HepG2 (cell line): Measurements from ENCODE around the gene RBBP8NL. TPM values are rescaled to one million over a fixed set of nuclear protein-coding genes. Genes with fewer than 3 reads are reported as not detected.

Experiments used
- ARID4A ChIP-seq: sonication (generic); formaldehyde crosslinking; IDR thresholded peaks from 2 replicates; pipeline ENCODE4 v1.5.0; 2020; ENCODE audit warnings: mild to moderate bottlenecking, missing genetic modification reagents, borderline replicate concordance
- ASH2L ChIP-seq: fragments of 300-600, 200-600 bp; sonication (generic); IDR thresholded peaks from 2 replicates; pipeline ENCODE4 v1.7.0; 2017; ENCODE audit warnings: low read depth, mild to moderate bottlenecking, moderate library complexity, mixed read lengths, low read length; ENCODE audit not compliant: insufficient read length
- JARID2 ChIP-seq: sonication (generic); formaldehyde crosslinking; IDR thresholded peaks from 2 replicates; pipeline ENCODE4 v1.8.1; 2023; ENCODE audit warnings: missing genetic modification reagents, inconsistent platforms; ENCODE audit not compliant: insufficient replicate concordance
- KLF6 ChIP-seq: IDR thresholded peaks from 2 replicates; pipeline ENCODE4 v1.8.0; 2016; ENCODE audit warnings: missing biosample characterization, missing genetic modification reagents
- MATR3 ChIP-seq: sonication (generic); formaldehyde crosslinking; IDR thresholded peaks from 2 replicates; pipeline ENCODE4 v1.4.0; 2020; ENCODE audit warnings: missing genetic modification reagents
- MED13 ChIP-seq: sonication (generic); formaldehyde crosslinking; IDR thresholded peaks from 2 replicates; pipeline ENCODE4 v1.5.0; 2020; ENCODE audit warnings: missing genetic modification reagents
- NCOA2 ChIP-seq: sonication (generic); formaldehyde crosslinking; IDR thresholded peaks from 2 replicates; pipeline ENCODE4 v1.8.0; 2022; ENCODE audit warnings: inconsistent platforms
- NFE2 ChIP-seq: sonication (generic); formaldehyde crosslinking; IDR thresholded peaks from 2 replicates; pipeline ENCODE4 v1.4.0; 2020; ENCODE audit warnings: missing genetic modification reagents
- NR2F1 ChIP-seq, 2 experiments: fragments of 450-650 bp in 1 of 2; formaldehyde crosslinking in 1 of 2; IDR thresholded peaks; 2 replicates each; pipeline versions ENCODE4 v1.5.0 to v1.6.1; 2016 to 2020; ENCODE audit warnings: mild to moderate bottlenecking in 1 of 2, missing compliant biosample characterization in 1 of 2, missing genetic modification reagents in 1 of 2, moderate library complexity in 1 of 2
- NR2F6 ChIP-seq, 2 experiments: IDR thresholded peaks; 2 replicates each; pipeline ENCODE4 v1.6.1; 2016; ENCODE audit warnings: antibody characterized with exemption in 1 of 2, mild to moderate bottlenecking in 1 of 2
- PRDM15 ChIP-seq: sonication (generic); formaldehyde crosslinking; IDR thresholded peaks from 2 replicates; pipeline ENCODE4 v1.4.0; 2020; ENCODE audit warnings: missing genetic modification reagents
- SNAPC2 ChIP-seq: sonication (generic); formaldehyde crosslinking; IDR thresholded peaks from 2 replicates; pipeline ENCODE4 v1.8.1; 2022; ENCODE audit warnings: mild to moderate bottlenecking, missing genetic modification reagents
- ZEB1 ChIP-seq: IDR thresholded peaks from 2 replicates; pipeline ENCODE4 v1.6.1; 2012; ENCODE audit warnings: mild to moderate bottlenecking, low read depth, inconsistent platforms; ENCODE audit not compliant: insufficient replicate concordance
- ZFP91 ChIP-seq: sonication (generic); formaldehyde crosslinking; IDR thresholded peaks from 2 replicates; pipeline ENCODE4 v1.9.0; 2022; ENCODE audit warnings: missing genetic modification reagents, mild to moderate bottlenecking, borderline replicate concordance
- ZNF17 ChIP-seq: sonication (generic); formaldehyde crosslinking; IDR thresholded peaks from 2 replicates; pipeline ENCODE4 v1.5.0; 2020; ENCODE audit warnings: mild to moderate bottlenecking, missing genetic modification reagents
- ZNF207 ChIP-seq: fragments of 450-650 bp; IDR thresholded peaks from 2 replicates; pipeline ENCODE4 v1.6.1; 2016; ENCODE audit warnings: antibody characterized with exemption, borderline replicate concordance
- ZNF224 ChIP-seq: sonication (generic); formaldehyde crosslinking; IDR thresholded peaks from 2 replicates; pipeline ENCODE4 v1.5.0; 2020; ENCODE audit warnings: mild to moderate bottlenecking, missing genetic modification reagents
- ZNF329 ChIP-seq: sonication (generic); formaldehyde crosslinking; IDR thresholded peaks from 2 replicates; pipeline ENCODE4 v1.9.0; 2021; ENCODE audit warnings: low read depth, mild to moderate bottlenecking, missing genetic modification reagents
- ZNF841 ChIP-seq: sonication (generic); formaldehyde crosslinking; IDR thresholded peaks from 2 replicates; pipeline ENCODE4 v1.8.1; 2023; ENCODE audit warnings: missing genetic modification reagents, borderline replicate concordance
- polyA plus RNA-seq, 8 experiments: library from polyadenylated mRNA; depleted of rRNA in 3 of 8; stranded (reverse) in 7 of 8; unstranded in 1 of 8; fragments of >200 nt; fragmentation: Illumina TruSeq in 4 of 8; extraction: Trizol in 4 of 8; gene quantifications; 2 replicates each; pipeline versions ENCODE4 v1.2.1 to v1.2.3, GENCODE V29; 2011 to 2016; ENCODE audit warnings: low read depth in 4 of 8, missing spikeins in 1 of 8, mixed read lengths in 1 of 8; ENCODE audit not compliant: insufficient read depth in 1 of 8
- total RNA-seq, 5 experiments: library from RNA; depleted of rRNA; stranded (reverse); fragments of >200 nt; fragmentation: Illumina TruSeq; extraction: Trizol; gene quantifications; 2 replicates each; pipeline ENCODE4 v1.2.3, GENCODE V29; 2016; ENCODE audit warnings: low read depth in 1 of 5

The RBBP8NL gene
- total and polyA plus RNA-seq, 2 of the 13 experiments (the other 11 are each of a cell fraction or from before 2014, with no cell fraction given): 0.69 to 0.86 TPM

- no peak for TF ChIP-seq PRDM15
- TF ChIP-seq ZNF841 (CRISPR knock-in tag): no peak
- TF ChIP-seq ZFP91 (CRISPR knock-in tag): peak; percentile 92; the same call in 1 of the 2 replicates
- TF ChIP-seq ARID4A (CRISPR knock-in tag): peak; percentile 49
- peak; percentile 77 for TF ChIP-seq ZEB1
- TF ChIP-seq ZNF207: no peak
- TF ChIP-seq NCOA2 (CRISPR knock-in tag): no peak; the same call in 1 of the 2 replicates
- TF ChIP-seq ZNF329 (CRISPR knock-in tag): peak; percentile 56
- TF ChIP-seq KLF6 (CRISPR knock-in tag): no peak; the same call in none of the 2 replicates
- peak; percentile 7 for TF ChIP-seq ASH2L
- 0 out of 2 replicates have a peak, but pooled peaks have one; percentile 25 for TF ChIP-seq NR2F6 (IDR thresholded peaks at IDR 0.05)
- peak; percentile 28; the same call in 1 of the 2 replicates for TF ChIP-seq NR2F6 (CRISPR knock-in tag; IDR thresholded peaks at IDR 0.05)
- no peak for TF ChIP-seq MATR3 (CRISPR knock-in tag)
- TF ChIP-seq ZNF17: no peak
- TF ChIP-seq ZNF224 (CRISPR knock-in tag): peak; percentile 79; the same call in 1 of the 2 replicates
- no peak for TF ChIP-seq NR2F1 (CRISPR knock-in tag; IDR thresholded peaks at IDR 0.05)
- TF ChIP-seq NFE2 (CRISPR knock-in tag): 0 out of 2 replicates have a peak, but pooled peaks have one; percentile 6
- TF ChIP-seq MED13 (CRISPR knock-in tag): peak; percentile 41; the same call in 1 of the 2 replicates
- TF ChIP-seq SNAPC2 (CRISPR knock-in tag): no peak
- peak; percentile 21 for TF ChIP-seq JARID2 (CRISPR knock-in tag)
These were observed 59.5 kb downstream of the RBBP8NL start (continued) for GRCh38 chr20:62367633-62368391.
